Ovary (tissue), 3 donors: ENCODE data around the gene STX11.

ENCODE experiments used
- CTCF ChIP-seq, 3 donors: fragments of 450-650 bp in 2 of 3; fragments of 200-600 bp in 1 of 3; IDR thresholded peaks; one replicate each; pipeline versions ENCODE4 v1.5.1 to v1.8.0; 2016 to 2022; ENCODE audit warnings: antibody characterized with exemption in 3 of 3, mild to moderate bottlenecking in 1 of 3
- EP300 ChIP-seq: sonication (generic); formaldehyde crosslinking; IDR thresholded peaks from one replicate; pipeline ENCODE4 v1.6.1; 2017; ENCODE audit warnings: antibody characterized with exemption
- POLR2A ChIP-seq: fragments of 450-650 bp; IDR thresholded peaks from one replicate; pipeline ENCODE4 v1.6.1; 2017; ENCODE audit warnings: antibody characterized with exemption, mild to moderate bottlenecking, moderate library complexity
- donor health status: DM: no; HTN: no; CAD: no.

GRCh38 chr6:144197919-144198318 is 47.6 kb downstream of the STX11 start:
- TF ChIP-seq CTCF (IDR thresholded peaks at IDR 0.05) (no peak), EP300 (no peak), POLR2A (no peak)
